ENCODE results near the gene SSTR1.

The SSTR1 gene

DNA sequence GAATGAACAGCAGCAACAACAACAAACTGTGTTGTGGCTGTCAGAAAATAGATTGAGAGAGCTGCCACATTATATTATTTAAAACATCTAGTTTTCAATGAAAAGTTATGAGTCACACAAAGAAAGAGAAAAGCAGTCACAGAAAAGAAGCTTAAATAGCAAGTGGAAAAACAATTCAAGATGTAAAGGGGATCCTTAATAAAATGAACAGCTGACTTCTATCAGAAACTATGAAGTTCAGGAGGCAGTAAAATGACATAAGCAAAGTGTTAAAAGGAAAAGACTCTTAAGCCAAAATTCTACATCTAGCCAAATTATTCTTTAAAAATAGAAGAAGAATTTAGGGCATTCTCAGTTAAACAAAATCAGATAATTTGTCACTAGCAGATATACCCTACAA is 42.6 kb downstream of the SSTR1 start:
- no peak for TF ChIP-seq EZH2phosphoT487 (IDR thresholded peaks at IDR 0.05; ENCODE audit: borderline replicate concordance, low read length)
- TF ChIP-seq, protein P1, sequence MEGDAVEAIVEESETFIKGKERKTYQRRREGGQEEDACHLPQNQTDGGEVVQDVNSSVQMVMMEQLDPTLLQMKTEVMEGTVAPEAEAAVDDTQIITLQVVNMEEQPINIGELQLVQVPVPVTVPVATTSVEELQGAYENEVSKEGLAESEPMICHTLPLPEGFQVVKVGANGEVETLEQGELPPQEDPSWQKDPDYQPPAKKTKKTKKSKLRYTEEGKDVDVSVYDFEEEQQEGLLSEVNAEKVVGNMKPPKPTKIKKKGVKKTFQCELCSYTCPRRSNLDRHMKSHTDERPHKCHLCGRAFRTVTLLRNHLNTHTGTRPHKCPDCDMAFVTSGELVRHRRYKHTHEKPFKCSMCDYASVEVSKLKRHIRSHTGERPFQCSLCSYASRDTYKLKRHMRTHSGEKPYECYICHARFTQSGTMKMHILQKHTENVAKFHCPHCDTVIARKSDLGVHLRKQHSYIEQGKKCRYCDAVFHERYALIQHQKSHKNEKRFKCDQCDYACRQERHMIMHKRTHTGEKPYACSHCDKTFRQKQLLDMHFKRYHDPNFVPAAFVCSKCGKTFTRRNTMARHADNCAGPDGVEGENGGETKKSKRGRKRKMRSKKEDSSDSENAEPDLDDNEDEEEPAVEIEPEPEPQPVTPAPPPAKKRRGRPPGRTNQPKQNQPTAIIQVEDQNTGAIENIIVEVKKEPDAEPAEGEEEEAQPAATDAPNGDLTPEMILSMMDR (IDR thresholded peaks at IDR 0.05; ENCODE audit: low read depth, low read length, poor library complexity, severe bottlenecking), result no peak
- peaks cover 9% of the 10 kb centered on the region; the same call in 1 of the 2 replicates for H3K9me3 ChIP-seq (ENCODE audit: control insufficient read depth, insufficient read depth, low read length)
- no peak overlapping the region for H3K4me3 ChIP-seq (ENCODE audit: low read length)
- H3K27me3 ChIP-seq (ENCODE audit: control insufficient read depth, low read length), result no peaks in the 10 kb centered on the region
- no peaks in the 10 kb centered on the region for H3K79me2 ChIP-seq (ENCODE audit: control insufficient read depth, low read length)
- no peaks in the 10 kb centered on the region for H3K4me1 ChIP-seq (ENCODE audit: control insufficient read depth, low read length)
- no peak overlapping the region for H3K4me2 ChIP-seq (ENCODE audit: low read length)
- H3F3A ChIP-seq (ENCODE audit: control insufficient read depth, insufficient read depth), result no peaks in the 10 kb centered on the region
- H4K20me1 ChIP-seq (ENCODE audit: control insufficient read depth, insufficient read depth, low read depth, low read length), result no peaks in the 10 kb centered on the region
- no peak overlapping the region for H3K27ac ChIP-seq (ENCODE audit: low read depth, low read length)
- no peaks in the 10 kb centered on the region for H3K36me3 ChIP-seq (ENCODE audit: control insufficient read depth, low read length)
- no peaks in the 10 kb centered on the region for H3K9me2 ChIP-seq (replicated peaks; ENCODE audit: control insufficient read depth, low read length)

DNA sequence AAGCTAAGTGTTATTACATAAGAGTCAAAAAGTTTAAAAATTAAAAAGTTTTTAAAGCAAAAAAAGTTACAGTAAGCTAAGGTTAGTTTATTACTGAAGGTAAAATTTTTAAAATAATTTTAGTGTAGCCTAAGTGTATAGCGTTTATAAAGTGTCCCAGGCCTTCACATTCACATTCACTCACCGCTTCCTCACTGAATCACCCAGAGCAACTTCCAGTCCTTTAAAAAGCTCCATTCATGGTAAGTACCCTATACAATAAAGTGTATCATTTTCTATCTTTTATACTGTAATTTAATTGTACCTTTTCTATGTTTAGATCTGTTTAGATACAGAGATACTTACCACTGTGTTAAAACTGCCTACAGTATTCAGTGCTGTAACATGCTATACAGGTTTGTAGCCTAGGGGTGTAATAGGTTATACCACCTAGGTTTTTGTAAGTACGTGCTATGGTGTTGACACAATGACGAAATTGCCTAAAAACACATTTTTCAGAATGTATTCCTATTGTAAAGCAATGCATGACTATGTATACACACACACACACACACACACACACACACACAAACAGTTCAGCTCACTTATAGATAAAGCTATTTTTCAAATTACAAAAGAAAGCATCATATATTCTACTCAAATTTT is 44.5 kb downstream of the SSTR1 start:
- Histone ChIP-seq H3F3A (ENCODE audit: control insufficient read depth, insufficient read depth) (no peaks in the 10 kb centered on the region), H3K4me2 (ENCODE audit: low read length) (no peak overlapping the region), H3K4me3 (ENCODE audit: low read length) (no peak overlapping the region), H3K4me1 (ENCODE audit: control insufficient read depth, low read length) (no peaks in the 10 kb centered on the region), H3K36me3 (ENCODE audit: control insufficient read depth, low read length) (no peaks in the 10 kb centered on the region), H3K79me2 (ENCODE audit: control insufficient read depth, low read length) (no peaks in the 10 kb centered on the region), H3K27me3 (ENCODE audit: control insufficient read depth, low read length) (no peaks in the 10 kb centered on the region), H3K9me2 (replicated peaks; ENCODE audit: control insufficient read depth, low read length) (no peaks in the 10 kb centered on the region), H3K27ac (ENCODE audit: low read depth, low read length) (no peak overlapping the region), H3K9me3 (ENCODE audit: control insufficient read depth, insufficient read depth, low read length) (peaks cover 18% of the 10 kb centered on the region), H4K20me1 (ENCODE audit: control insufficient read depth, insufficient read depth, low read depth, low read length) (no peaks in the 10 kb centered on the region)
- TF ChIP-seq, protein P1 (IDR thresholded peaks at IDR 0.05; ENCODE audit: low read depth, low read length, poor library complexity, severe bottlenecking), result no peak
- no peak for TF ChIP-seq EZH2phosphoT487 (IDR thresholded peaks at IDR 0.05; ENCODE audit: borderline replicate concordance, low read length)

DNA sequence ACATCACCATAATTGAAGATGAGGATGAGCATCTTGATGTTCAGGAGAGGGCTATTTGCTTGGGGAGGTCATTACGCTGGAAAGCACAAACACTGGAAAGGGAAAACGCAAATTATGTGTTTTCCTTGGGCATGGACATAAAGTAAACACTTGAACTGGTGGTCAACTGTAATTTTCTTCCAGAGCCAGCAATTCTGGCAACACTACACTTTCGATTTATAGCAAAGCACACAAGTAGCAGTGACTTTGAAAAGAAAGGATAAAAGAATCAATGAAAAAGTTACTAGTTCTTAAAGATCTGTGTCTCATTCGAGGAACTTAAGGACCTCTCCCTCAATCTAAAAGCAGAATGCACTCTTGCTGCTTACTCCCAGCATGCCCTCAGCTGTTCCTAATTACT is 46.0 kb downstream of the SSTR1 start:
- no peak overlapping the region for H3K4me3 ChIP-seq (ENCODE audit: low read length)
- TF ChIP-seq, protein P1 (IDR thresholded peaks at IDR 0.05; ENCODE audit: low read depth, low read length, poor library complexity, severe bottlenecking), result no peak
- no peak for TF ChIP-seq EZH2phosphoT487 (IDR thresholded peaks at IDR 0.05; ENCODE audit: borderline replicate concordance, low read length)
- no peak overlapping the region for H3K4me2 ChIP-seq (ENCODE audit: low read length)

More for the DNA sequence above, 46.0 kb downstream of the SSTR1 start:
- no peaks in the 10 kb centered on the region for H3K79me2 ChIP-seq (ENCODE audit: control insufficient read depth, low read length)
- no peaks in the 10 kb centered on the region for H3K4me1 ChIP-seq (ENCODE audit: control insufficient read depth, low read length)
- no peaks in the 10 kb centered on the region for H3K9me2 ChIP-seq (replicated peaks; ENCODE audit: control insufficient read depth, low read length)
- no peak overlapping the region for H3K27ac ChIP-seq (ENCODE audit: low read depth, low read length)
- no peaks in the 10 kb centered on the region for H3F3A ChIP-seq (ENCODE audit: control insufficient read depth, insufficient read depth)
- H3K36me3 ChIP-seq (ENCODE audit: control insufficient read depth, low read length), result no peaks in the 10 kb centered on the region
- no peaks in the 10 kb centered on the region for H4K20me1 ChIP-seq (ENCODE audit: control insufficient read depth, insufficient read depth, low read depth, low read length)
- peaks cover 18% of the 10 kb centered on the region for H3K9me3 ChIP-seq (ENCODE audit: control insufficient read depth, insufficient read depth, low read length)
- no peaks in the 10 kb centered on the region for H3K27me3 ChIP-seq (ENCODE audit: control insufficient read depth, low read length)
